Immature natural killer cell (primary cell): ENCODE data around the gene PPA2. TPM values are rescaled to one million over a fixed set of nuclear protein-coding genes. Genes with fewer than 3 reads are reported as not detected.
A peak's percentile ranks its signal among the peaks of the same experiment; 100 is the strongest.

Experiments
- DNase-seq, 3 donors: peaks; one replicate each; pipeline ENCODE4 v3.0.0; 2022; ENCODE audit warnings: mixed read lengths in 1 of 3
- H3K27ac Mint-ChIP-seq, 6 donors: one replicate each; pipeline ENCODE4 v1.8.0; 2020; ENCODE audit warnings: mixed read lengths in 6 of 6, mild to moderate bottlenecking in 5 of 6, inconsistent platforms in 4 of 6, moderate library complexity in 3 of 6
- H3K27me3 Mint-ChIP-seq, 3 donors: one replicate each; pipeline ENCODE4 v1.8.0; 2020 to 2021; ENCODE audit warnings: low read depth in 3 of 3, mild to moderate bottlenecking in 3 of 3, mixed read lengths in 3 of 3, moderate library complexity in 3 of 3, inconsistent platforms in 1 of 3
- H3K36me3 Mint-ChIP-seq, 3 donors: one replicate each; pipeline ENCODE4 v1.8.0; 2020; ENCODE audit warnings: mixed read lengths in 3 of 3, inconsistent platforms in 2 of 3, mild to moderate bottlenecking in 2 of 3
- H3K4me1 Mint-ChIP-seq, 2 donors: one replicate each; pipeline ENCODE4 v1.8.0; 2020; ENCODE audit warnings: inconsistent platforms in 2 of 2, mild to moderate bottlenecking in 2 of 2, mixed read lengths in 2 of 2, moderate library complexity in 1 of 2
- H3K4me3 Mint-ChIP-seq, 5 donors: one replicate each; pipeline ENCODE4 v1.8.0; 2020; ENCODE audit warnings: mild to moderate bottlenecking in 5 of 5, mixed read lengths in 5 of 5, inconsistent platforms in 3 of 5, moderate library complexity in 3 of 5
- H3K9me3 Mint-ChIP-seq, 6 donors: one replicate each; pipeline ENCODE4 v1.8.0; 2020; ENCODE audit warnings: mild to moderate bottlenecking in 6 of 6, mixed read lengths in 6 of 6, inconsistent platforms in 4 of 6, moderate library complexity in 3 of 6
- polyA plus RNA-seq, 3 donors: library from polyadenylated mRNA; unstranded; fragments of 300-500 nt; fragmentation: Illumina TruSeq; gene quantifications; one replicate each; pipeline ENCODE4 v1.2.3, GENCODE V29; 2021

Gene PPA2
- polyA plus RNA-seq, 3 donors from 2014 or later = 91.4 to 110 (median 101) TPM

GRCh38 chr4:105453550-105454205, 20.2 kb downstream of the PPA2 start:
- Mint-ChIP-seq H3K4me1 (peaks cover 11 to 39% of the 10 kb centered on the region in 2 donors), H3K27me3 (peaks cover 0 to 8% (median 0%) of the 10 kb centered on the region in 3 donors), H3K9me3 (no peaks in the 10 kb centered on the region), H3K36me3 (peaks cover 20 to 27% (median 20%) of the 10 kb centered on the region in 3 donors), H3K4me3 (no peak overlapping the region), H3K27ac (peak overlapping the region in 1 of 6 donors; percentile 47)
- DNase-seq = no peak

GRCh38 chr4:105451346-105451745, 22.5 kb downstream of the PPA2 start:
- no peak for DNase-seq
- peaks cover 17 to 31% (median 23%) of the 10 kb centered on the region in 3 donors for H3K36me3 Mint-ChIP-seq
- H3K27ac Mint-ChIP-seq = peak overlapping the region in 3 of 6 donors; percentile 33 to 58 (median 35)
- H3K27me3 Mint-ChIP-seq = peaks cover 0 to 6% (median 0%) of the 10 kb centered on the region in 3 donors
- H3K9me3 Mint-ChIP-seq = no peaks in the 10 kb centered on the region
- no peak overlapping the region for H3K4me3 Mint-ChIP-seq
- peaks cover 11 to 40% of the 10 kb centered on the region in 2 donors for H3K4me1 Mint-ChIP-seq

DNA sequence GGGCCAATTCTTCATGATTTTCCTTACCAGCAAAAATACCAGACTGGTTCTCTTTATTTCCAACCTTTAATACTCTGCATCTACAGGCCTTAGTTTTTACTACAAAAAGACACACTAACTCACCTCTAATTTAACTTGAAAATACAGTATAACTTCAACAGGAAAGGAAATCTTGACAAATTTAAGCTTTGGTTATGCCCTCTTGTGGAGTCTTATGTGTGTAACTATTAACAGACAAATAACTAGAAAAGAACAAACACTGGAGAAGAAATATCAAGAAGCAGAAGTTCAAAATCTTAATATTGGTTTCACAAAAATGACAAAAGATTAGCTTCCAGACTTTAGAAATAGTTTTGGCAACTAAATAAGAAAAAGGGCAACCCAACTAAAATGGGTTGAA, 33.0 kb downstream of the PPA2 start:
- H3K4me1 Mint-ChIP-seq = peaks cover 2 to 5% of the 10 kb centered on the region in 2 donors
- H3K9me3 Mint-ChIP-seq = peaks cover 0 to 2% (median 0%) of the 10 kb centered on the region in 6 donors
- peaks cover 28 to 30% (median 28%) of the 10 kb centered on the region in 3 donors for H3K36me3 Mint-ChIP-seq
- no peaks in the 10 kb centered on the region for H3K27me3 Mint-ChIP-seq
- H3K4me3 Mint-ChIP-seq = no peak overlapping the region
- no peak overlapping the region for H3K27ac Mint-ChIP-seq
- no peak for DNase-seq

- peaks cover 49 to 56% (median 51%) of the 10 kb centered on the region in 3 donors for H3K36me3 Mint-ChIP-seq
These were observed 36.2 kb downstream of the PPA2 start for GRCh38 chr4:105437637-105438036.

GRCh38 chr4:105436414-105436813, 37.4 kb downstream of the PPA2 start:
- Mint-ChIP-seq H3K27me3 (peaks cover 0 to 2% (median 0%) of the 10 kb centered on the region in 3 donors), H3K36me3 (peaks cover 57 to 65% (median 59%) of the 10 kb centered on the region in 3 donors), H3K4me1 (peaks cover 6 to 22% of the 10 kb centered on the region in 2 donors)

More at GRCh38 chr4:105437637-105438036, 36.2 kb downstream of the PPA2 start:
- DNase-seq = no peak
- H3K27me3 Mint-ChIP-seq = peaks cover 0 to 2% (median 0%) of the 10 kb centered on the region in 3 donors
- peaks cover 6 to 22% of the 10 kb centered on the region in 2 donors for H3K4me1 Mint-ChIP-seq
- peaks cover 0 to 6% (median 0%) of the 10 kb centered on the region in 6 donors for H3K9me3 Mint-ChIP-seq
- no peak overlapping the region for H3K4me3 Mint-ChIP-seq
- H3K27ac Mint-ChIP-seq = no peak overlapping the region

GRCh38 chr4:105434940-105435339, 38.9 kb downstream of the PPA2 start:
- peaks cover 4 to 22% of the 10 kb centered on the region in 2 donors for H3K4me1 Mint-ChIP-seq
- peaks cover 61 to 70% (median 63%) of the 10 kb centered on the region in 3 donors for H3K36me3 Mint-ChIP-seq
- no peak for DNase-seq
- H3K9me3 Mint-ChIP-seq = peaks cover 0 to 6% (median 0%) of the 10 kb centered on the region in 6 donors
- peaks cover 0 to 2% (median 0%) of the 10 kb centered on the region in 3 donors for H3K27me3 Mint-ChIP-seq
- H3K4me3 Mint-ChIP-seq = no peak overlapping the region
- H3K27ac Mint-ChIP-seq = peak overlapping the region in 1 of 6 donors; percentile 6

More at GRCh38 chr4:105436414-105436813, 37.4 kb downstream of the PPA2 start:
- no peak for DNase-seq
- Mint-ChIP-seq H3K27ac (no peak overlapping the region), H3K4me3 (no peak overlapping the region), H3K9me3 (peaks cover 0 to 6% (median 0%) of the 10 kb centered on the region in 6 donors)

DNA sequence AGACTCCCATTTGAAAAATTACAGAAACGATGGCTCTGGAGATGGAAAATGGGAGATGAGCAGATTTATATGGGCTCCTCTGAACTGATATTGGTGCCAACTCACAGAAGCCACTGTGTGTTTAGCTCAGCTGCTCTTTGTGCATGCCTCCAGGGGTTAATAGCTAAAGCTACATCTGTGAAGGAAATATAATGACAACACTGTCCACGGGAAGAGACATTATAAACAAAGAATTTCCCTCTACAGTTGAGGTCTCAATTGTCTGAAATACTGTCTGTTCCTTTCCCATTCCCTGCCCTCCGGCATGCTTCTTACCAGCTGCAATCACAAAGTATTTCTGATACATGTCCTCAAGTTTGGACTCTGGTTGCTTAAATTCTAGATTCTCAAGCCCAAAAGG, 40.4 kb downstream of the PPA2 start:
- Mint-ChIP-seq H3K9me3 (peaks cover 0 to 6% (median 0%) of the 10 kb centered on the region in 6 donors), H3K4me1 (peaks cover 4 to 22% of the 10 kb centered on the region in 2 donors), H3K27ac (no peak overlapping the region), H3K27me3 (peaks cover 0 to 2% (median 0%) of the 10 kb centered on the region in 3 donors), H3K36me3 (peaks cover 61 to 69% (median 62%) of the 10 kb centered on the region in 3 donors), H3K4me3 (no peak overlapping the region)
- DNase-seq = no peak

DNA sequence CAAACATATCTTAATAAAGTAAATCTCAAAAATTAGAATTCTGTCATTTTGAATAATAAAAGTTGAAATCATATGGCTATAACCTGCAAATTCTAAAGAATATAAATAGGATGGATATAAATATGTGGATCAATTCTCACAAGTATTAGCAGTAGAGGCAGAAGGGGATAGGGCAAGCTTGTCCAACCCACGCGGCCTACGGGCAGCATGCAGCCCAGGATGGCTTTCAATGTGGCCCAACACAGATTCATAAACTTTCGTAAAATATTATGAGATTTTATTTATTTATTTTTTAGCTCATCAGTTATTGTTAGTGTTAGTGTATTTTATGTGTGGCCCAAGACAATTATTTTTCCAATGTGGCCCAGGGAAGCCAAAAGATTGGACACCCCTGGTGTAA, 41.4 kb downstream of the PPA2 start:
- H3K27me3 Mint-ChIP-seq = peaks cover 0 to 3% (median 0%) of the 10 kb centered on the region in 3 donors
- H3K27ac Mint-ChIP-seq = no peak overlapping the region
- peaks cover 4 to 22% of the 10 kb centered on the region in 2 donors for H3K4me1 Mint-ChIP-seq
- H3K9me3 Mint-ChIP-seq = peaks cover 0 to 6% (median 0%) of the 10 kb centered on the region in 6 donors
- DNase-seq = no peak
- no peak overlapping the region for H3K4me3 Mint-ChIP-seq
- peaks cover 63% of the 10 kb centered on the region in 3 donors for H3K36me3 Mint-ChIP-seq

GRCh38 chr4:105430811-105431210, 43.1 kb downstream of the PPA2 start:
- Mint-ChIP-seq H3K27me3 (peaks cover 0 to 3% (median 0%) of the 10 kb centered on the region in 3 donors), H3K36me3 (peaks cover 51 to 54% (median 53%) of the 10 kb centered on the region in 3 donors), H3K4me3 (no peak overlapping the region), H3K27ac (no peak overlapping the region), H3K4me1 (peaks cover 14 to 32% of the 10 kb centered on the region in 2 donors), H3K9me3 (peaks cover 0 to 4% (median 0%) of the 10 kb centered on the region in 6 donors)
- DNase-seq = no peak

DNA sequence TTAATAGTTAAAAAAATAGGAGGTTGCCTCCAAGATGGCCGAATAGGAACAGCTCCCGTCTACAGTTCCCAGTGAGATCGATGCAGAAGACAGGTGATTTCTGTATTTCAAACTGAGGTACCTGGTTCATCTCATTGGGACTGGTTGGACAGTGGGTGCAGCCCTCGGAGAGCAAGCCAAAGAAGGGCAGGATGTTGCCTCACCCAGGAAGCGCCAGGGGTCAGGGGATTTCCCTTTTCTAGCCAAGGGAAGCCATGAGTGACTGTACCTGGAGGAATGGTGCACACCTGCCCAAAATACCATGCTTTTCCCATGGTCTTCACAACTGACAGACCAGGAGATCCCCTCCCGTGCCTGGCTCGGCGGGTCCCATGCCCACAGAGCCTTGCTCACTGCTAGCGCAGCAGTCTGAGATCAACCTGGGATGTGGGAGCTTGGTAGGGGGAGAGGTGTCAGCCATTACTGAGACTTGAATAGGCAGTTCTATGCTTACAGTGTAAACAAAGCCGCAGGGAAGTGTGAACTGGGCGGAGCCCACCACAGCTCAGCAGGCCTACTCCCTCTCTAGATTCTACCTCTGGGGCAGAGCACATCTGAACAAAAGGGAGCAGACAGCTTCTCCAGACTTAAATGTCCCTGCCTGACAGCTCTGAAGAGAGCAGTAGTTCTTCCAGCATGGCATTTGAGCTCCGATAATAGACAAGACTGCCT, 47.5 kb downstream of the PPA2 start:
- peaks cover 0 to 4% (median 0%) of the 10 kb centered on the region in 3 donors for H3K27me3 Mint-ChIP-seq
- H3K27ac Mint-ChIP-seq = peak overlapping the region in 5 of 6 donors; percentile 47 to 67 (median 53)
- DNase-seq = peak; percentile 22 to 49 (median 39)
- peaks cover 1 to 11% (median 4%) of the 10 kb centered on the region in 6 donors for H3K9me3 Mint-ChIP-seq
- peaks cover 45 to 56% (median 48%) of the 10 kb centered on the region in 3 donors for H3K36me3 Mint-ChIP-seq
- H3K4me3 Mint-ChIP-seq = peak overlapping the region in 4 of 5 donors; percentile 4 to 61 (median 26)
- peaks cover 26 to 48% of the 10 kb centered on the region in 2 donors for H3K4me1 Mint-ChIP-seq

DNA sequence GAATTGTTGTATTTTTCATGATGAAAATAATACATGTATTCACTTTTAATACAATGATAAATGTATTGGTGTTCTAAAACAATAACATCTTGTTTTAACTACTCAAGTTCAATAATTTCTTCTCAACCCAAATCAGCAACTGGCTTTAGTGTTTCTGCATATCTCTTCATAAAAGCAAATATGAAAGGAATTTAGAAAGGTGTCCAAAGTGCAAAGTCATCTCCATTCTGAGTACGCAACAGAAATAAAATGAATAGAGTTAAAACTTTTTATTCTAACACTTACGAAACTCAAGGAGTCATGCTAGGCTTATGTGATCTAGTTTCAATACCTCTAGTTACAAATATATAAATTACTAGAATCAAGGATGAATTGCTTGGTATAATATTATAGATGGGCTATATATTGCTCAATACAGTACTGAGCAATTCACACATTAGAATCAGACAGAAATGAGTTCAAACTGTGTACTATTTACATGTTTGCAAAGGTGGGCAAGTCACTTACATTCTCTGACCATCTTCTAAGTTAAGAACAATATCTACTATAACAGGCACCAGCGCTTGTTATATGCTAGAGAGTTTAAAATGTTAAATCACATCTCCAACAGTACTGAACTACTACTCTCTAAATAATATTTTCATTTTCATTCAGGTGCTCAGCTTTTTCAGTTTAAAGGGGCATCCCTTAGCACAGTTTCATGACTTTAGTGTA, 51.5 kb downstream of the PPA2 start:
- Mint-ChIP-seq H3K9me3 (peaks cover 1 to 11% (median 4%) of the 10 kb centered on the region in 6 donors), H3K4me1 (peaks cover 28 to 52% of the 10 kb centered on the region in 2 donors), H3K4me3 (no peak overlapping the region), H3K36me3 (peaks cover 29 to 55% (median 35%) of the 10 kb centered on the region in 3 donors), H3K27ac (no peak overlapping the region), H3K27me3 (peaks cover 0 to 2% (median 0%) of the 10 kb centered on the region in 3 donors)
- no peak for DNase-seq

DNA sequence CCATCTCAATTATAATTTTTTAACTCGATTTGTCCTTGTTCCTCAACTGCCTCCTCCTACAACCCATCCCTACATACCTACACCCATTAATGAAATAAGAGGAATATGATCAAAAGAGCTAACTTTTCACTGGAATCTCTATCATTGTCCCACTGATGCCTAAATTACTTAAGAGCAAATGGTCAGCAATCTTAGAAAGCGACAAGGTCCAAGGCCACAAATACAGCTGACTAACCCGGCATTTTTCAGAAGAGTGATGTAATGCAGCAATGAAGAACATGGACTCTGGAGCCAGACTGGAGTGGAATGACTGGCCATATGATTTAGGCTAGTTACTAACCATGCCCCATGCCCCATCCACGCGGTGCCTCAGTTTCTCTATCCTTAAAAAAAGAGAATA, 56.2 kb downstream of the PPA2 start:
- Mint-ChIP-seq H3K27ac (peak overlapping the region in 1 of 6 donors; percentile 34), H3K36me3 (peaks cover 5 to 22% (median 7%) of the 10 kb centered on the region in 3 donors), H3K27me3 (no peaks in the 10 kb centered on the region), H3K4me1 (peaks cover 2 to 7% of the 10 kb centered on the region in 2 donors), H3K4me3 (no peak overlapping the region), H3K9me3 (no peaks in the 10 kb centered on the region)
- DNase-seq = no peak

DNA sequence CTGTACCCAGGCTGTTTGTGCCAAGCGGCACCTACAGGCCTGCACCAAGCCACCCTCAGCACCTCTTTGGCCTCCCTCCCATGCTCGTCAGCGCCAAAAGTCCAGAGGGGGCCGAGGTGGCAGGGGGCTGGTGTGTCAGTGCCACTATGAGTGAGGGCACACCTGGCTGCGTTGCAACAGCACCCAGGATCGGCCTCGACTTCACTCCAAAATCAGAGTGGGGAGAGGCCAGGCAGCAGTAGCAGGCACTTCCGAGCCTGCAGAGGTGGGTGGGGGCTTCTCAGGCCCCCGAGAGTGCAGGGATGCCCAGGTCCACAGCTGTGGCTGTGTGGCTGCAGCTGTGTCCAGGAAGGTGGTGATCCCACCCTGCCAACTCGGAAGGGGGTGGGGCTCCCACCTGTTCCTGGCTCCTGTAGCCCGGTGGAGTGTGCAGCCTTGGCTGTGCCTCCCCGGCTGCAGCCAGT, 58.5 kb downstream of the PPA2 start:
- peaks cover 2 to 26% (median 20%) of the 10 kb centered on the region in 3 donors for H3K36me3 Mint-ChIP-seq
- DNase-seq = no peak
- H3K4me1 Mint-ChIP-seq = peaks cover 0 to 2% of the 10 kb centered on the region in 2 donors
- H3K27me3 Mint-ChIP-seq = no peaks in the 10 kb centered on the region
- H3K27ac Mint-ChIP-seq = no peak overlapping the region
- no peak overlapping the region for H3K4me3 Mint-ChIP-seq
- peaks cover 0 to 1% (median 0%) of the 10 kb centered on the region in 6 donors for H3K9me3 Mint-ChIP-seq
